NCI-H82 treated with DMSO at 0.1 percent for 48 hours (cell line): Measurements from ENCODE around the gene DHCR24.
"Not testable (repeated sequence)": the region's sequence is repeated elsewhere in the genome, so short reads cannot be mapped to it uniquely, and the experiment has no call there.

Experiments
- DNase-seq: peaks from one replicate; lab custom pipeline; 2025; ENCODE audit not compliant: unreplicated experiment; lab: John Stamatoyannopoulos, UW

Gene DHCR24, protein sequence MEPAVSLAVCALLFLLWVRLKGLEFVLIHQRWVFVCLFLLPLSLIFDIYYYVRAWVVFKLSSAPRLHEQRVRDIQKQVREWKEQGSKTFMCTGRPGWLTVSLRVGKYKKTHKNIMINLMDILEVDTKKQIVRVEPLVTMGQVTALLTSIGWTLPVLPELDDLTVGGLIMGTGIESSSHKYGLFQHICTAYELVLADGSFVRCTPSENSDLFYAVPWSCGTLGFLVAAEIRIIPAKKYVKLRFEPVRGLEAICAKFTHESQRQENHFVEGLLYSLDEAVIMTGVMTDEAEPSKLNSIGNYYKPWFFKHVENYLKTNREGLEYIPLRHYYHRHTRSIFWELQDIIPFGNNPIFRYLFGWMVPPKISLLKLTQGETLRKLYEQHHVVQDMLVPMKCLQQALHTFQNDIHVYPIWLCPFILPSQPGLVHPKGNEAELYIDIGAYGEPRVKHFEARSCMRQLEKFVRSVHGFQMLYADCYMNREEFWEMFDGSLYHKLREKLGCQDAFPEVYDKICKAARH

DNA sequence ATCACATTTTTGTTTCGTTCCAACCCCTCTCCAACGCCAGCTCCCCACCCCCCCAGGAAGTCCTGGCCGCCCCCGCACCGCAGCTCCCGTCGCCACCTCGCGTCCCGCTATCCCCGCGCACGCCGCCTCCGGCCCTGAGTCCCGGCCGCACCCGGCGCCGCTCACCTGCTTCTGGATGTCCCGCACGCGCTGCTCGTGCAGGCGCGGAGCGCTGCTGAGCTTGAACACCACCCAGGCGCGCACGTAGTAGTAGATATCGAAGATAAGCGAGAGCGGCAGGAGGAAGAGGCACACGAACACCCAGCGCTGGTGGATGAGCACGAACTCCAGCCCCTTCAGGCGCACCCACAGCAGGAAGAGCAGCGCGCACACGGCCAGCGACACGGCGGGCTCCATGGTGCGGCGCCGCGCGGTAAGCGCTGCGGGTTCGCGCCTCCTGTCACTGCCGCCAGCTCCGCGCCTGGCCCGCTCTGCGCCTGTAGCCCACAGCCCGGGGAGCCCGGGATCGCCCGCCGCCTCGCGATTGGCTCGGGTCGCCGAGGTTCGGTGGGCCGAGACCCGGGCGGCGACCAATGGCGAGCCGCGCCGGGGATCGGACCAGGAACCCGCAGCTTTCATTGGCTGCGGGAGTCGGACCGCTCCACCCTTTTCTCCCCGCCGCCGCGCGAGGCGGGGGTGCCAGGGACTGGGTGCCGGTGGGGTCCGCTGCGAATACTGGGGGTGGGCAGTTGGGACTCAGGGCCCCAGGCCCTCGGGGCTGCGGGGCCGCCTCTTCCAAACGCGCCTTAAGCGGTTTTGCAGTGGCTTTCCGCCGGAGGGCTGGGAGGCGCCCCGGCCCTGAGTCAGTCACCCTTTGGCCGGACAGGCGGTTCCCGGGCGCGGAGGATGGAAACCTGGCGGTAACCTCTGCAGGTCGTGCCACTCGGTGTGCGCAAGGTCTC is at the start of gene DHCR24:
Gene DHCR24, minus strand, starts transcription at position 472 of the 941 bp plus-strand sequence. Its CDS starts 76 bp downstream, at position 396.
- peak; percentile 77 for DNase-seq

DNA sequence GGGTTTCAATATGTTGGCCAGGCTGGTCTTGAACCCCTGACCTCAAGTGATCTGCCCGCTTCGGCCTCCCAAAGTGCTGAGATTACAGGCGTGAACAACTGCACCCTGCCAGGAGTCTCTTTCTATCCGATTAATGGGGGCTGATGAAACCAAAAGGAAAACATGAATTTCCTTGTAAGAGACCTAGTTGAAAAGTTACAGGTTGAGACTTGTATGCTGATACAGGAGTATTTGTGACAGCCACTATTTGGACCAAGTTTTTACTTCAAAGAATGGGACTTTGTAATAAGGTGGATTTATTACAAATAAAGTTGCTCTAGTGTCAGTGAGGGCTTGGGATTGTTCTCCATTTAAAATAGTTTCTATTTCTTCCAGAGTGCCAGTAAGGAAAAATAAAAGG is 49.8 kb upstream of the DHCR24 start:
- DNase-seq, result no peak

DNA sequence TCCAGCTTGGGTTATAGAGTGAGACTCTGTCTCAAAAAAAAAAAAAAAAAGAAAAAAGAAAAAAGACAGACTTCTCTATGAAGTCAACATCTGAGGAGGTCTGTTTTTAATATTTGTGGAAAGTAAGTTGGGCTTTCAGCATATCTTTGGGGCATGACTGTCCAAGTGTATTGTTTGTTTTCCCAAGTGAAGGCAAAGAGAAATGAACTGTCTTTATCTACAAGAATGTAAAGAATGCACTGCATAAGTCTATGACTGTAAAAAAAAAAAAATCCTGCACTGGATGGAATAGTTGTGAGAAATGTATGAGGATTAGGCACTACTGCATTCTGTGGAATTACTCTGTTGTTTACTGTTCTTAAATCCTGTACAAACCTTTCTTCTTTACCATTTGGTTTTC is 47.9 kb upstream of the DHCR24 start:
- no peak for DNase-seq

DNA sequence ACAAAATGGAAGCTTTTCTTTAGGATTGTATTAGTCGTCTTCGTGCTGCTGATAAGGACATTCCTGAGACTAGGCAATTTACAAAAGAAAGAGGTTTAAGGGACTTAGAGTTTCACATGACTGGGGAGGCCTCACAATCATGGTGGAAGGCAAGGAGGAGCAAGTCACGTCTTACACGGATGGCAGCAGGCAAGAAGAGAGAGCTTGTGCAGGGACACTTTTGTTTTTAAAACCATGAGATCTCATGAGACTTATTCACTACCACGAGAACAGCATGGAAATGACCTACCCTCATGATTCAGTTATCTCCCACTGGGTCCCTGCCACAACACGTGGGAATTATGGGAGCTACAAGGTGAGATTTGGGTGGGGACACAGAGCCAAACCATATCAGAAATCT is 47.1 kb upstream of the DHCR24 start:
- not testable (repeated sequence) for DNase-seq

DNA sequence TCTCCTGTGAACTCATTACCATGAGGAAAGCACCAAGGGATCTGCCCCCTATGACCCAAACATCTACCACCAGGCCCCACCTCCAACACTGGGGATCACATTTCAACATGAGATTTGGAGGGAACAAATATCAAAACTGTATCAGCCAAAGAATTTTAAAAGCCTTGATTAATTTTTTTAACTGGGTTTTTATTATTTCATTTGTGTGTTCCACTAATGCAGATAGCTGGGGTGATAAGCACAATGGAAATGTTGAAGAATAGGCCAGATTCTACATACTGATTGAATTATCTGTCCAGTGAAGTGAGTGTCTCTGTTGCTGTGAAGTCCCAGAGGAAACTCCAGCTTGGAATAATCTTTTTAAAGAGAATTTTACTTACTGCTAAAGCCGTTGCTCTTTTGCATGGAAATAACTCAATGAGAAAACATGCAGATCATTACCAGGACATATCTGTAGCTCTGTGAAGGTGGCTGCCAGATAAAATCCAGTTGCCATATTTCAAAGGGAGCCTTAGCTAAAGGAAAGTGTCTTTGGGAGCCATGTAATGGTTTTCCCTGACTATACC is 44.4 kb upstream of the DHCR24 start:
- DNase-seq, result no peak

DNA sequence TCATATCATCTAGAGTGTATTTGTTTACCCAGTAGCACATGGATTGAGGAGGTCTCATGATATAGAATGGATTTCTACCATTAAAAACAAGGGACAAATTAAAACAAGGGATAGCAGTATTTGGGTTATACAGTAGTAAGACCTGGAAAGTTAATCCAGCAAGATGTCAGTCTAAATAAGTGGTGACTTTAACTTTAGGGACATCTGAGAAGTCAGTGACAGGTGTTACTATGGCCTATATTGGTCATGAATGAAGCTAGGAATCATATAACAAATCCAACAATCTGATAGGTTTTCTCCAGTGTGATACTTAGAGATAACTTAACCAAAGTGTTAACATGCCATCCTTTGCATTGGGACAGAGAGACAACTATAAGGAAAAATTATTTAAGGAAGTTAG is 42.7 kb upstream of the DHCR24 start:
- no peak for DNase-seq

DNA sequence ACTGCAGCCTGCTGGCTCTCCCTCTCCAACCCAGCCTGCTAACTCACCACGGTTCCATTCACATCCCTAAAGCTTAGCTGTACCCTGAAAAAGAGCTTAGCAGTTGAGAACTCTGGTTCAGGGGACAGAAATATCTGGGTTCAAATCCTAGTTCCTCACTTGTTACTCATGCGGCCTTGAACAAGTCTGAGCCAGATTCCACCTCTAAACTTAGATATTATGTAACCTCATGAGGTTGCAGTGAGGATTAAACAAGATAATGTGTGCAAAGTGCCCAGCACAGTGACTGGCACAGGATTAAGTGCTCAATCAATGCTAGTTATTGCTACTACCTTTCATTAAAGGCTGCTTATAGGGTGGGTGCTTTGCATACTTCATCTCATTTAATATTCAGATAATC is 41.3 kb upstream of the DHCR24 start:
- DNase-seq, result peak; percentile 16

DNA sequence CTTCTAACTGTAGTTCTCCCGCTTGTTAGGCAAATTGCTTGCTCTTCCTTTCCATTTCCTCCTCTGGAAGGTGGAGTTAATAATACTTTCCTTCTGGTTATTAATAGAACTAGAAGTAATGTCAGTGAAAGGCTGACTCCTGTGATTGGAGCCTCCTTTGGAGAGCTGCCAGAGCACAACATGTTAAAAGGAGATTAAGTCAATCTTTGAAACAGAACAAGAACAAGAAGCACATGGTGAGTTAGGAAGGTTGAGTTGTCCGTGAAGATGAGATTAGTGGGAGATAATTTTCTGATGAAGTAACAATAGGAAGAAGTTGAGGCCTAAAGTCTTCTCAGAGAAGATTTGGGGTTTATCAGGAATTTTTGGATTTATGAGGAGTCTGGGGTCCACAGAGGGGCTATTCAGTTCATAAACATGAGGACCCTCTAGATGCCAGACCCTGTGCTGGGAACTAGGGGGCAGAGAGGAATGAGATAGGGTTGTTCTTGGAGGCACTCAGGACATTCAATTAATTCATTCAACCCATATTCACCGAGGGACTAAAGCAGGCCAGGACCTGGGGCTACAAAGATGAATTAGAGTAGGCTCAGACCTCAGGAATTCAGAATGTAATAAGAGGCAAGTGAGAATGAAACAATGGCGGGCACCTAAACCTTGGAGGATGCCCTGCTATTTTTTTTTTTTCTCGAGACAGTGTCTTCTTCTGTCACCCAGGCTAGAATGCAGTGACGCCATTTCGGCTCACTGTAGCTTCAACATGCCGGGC is 40.7 kb upstream of the DHCR24 start:
- DNase-seq, result peak; percentile 90

DNA sequence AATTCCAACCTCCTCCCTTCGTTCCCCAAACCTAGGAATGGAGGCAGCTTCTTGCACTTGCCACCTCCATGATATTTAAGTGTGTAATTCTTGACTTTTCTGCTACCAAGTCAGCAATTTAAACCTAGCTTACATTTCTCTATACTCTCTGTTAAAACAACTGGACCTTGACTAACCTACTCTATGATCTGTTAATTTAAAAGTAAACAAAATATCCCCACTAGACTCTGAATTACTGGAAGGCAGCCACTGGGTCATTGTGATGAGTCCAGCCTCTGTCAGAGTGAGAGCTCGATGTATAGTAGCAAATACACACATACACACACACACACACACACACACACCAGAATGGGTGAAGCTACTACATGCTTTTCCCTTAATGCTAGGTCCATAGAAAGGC is 40.0 kb upstream of the DHCR24 start:
- DNase-seq, result no peak

DNA sequence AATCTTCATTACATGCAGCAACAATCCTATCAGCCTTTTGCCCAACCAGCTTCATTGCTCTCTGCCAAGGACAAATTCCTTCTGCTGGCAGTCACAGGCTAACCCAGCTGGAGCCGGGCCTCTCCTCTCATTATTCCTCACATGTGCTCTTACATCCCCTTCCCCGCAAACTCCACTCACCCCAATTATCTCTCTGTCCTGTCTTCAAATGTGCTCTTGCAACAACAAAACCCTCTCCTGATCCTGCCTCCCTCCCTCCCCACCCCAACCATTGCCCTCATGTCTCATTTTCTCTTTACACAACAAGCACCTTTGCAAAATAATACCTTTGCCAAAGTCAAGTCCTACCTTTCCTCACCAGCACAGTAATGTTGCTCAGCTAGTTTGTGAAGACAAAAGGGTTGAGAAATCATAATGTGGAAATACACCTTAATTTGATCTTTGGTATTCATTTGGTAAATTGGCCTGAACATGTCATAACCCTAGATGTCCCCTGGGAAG is 36.0 kb upstream of the DHCR24 start:
- DNase-seq, result peak; percentile 11

DNA sequence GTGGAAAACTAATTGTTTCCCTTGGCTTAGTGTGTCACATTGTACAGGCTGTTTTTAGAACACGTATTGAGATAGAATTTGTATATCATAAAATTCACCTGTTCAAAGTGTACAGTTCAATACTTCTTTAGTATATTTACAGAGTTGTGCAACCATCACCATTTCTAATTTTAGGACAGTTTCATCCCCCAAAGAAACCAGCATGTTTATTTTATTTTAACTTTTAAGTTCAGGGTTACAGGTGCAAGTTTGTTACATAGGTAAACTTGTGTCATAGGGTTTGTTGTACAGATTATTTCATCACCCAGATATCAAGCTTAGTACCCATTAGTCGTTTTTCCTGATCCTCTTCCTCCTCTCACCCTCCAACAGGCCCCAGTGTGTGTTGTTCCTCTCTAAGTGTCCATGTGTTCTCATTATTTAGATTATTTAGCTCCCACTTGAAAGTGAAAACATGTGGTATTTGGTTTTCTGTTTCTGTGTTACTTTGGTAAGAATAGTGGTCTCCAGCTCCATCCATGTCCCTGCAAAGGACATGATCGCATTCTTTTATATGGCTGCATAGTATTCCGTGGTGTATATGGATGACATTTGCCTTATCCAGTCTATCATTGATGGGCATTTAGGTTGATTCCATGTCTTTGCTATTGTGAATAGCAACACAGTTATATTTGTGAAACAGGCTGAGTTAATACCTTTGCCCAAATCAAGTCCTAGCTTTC is 35.2 kb upstream of the DHCR24 start:
- DNase-seq, result no peak

DNA sequence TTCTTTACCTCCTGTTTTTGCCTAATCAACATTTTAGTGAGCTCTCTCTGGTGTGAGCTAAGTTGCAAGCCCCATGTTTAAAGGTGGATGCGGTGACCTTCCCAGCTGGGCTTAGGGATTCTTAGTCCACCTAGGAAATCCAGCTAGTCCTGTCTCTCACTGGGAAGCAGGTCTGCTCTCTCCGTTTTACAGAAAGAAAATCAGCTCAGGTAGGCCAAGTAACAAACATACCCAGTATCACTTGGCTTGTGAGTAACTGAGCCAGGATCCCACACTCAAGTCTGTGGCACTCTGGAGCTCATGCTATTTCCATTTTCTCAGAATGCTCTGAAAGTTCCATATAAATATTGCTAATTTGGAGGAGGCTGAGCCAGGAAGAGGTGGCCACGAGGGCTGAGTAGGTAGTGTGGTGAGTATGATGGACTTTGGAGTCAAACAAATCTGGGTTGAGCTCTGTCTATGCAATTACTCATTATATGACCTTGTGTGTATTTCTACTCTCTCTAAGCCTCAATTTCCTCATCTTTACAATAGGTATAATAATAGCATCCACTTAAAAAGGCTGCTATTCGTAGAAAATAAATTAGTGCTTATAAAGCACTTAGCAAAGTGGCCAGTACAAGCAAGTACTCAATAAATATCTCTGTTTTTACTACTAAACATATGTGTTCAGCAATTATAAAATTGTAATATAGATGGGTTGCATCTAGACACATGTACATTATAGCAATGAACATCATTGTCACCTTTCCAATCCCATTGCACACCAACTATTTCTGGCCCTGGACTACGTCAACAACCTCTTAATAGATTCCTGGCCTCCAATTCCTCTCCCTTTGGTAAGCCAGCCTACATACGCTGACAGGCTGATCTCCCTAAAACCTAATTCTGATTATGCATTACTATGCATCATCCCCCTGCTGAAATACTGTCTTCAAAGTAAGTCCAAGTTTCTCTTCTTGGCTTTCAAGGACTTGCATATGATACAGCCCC is 32.7 kb upstream of the DHCR24 start:
- DNase-seq, result no peak

DNA sequence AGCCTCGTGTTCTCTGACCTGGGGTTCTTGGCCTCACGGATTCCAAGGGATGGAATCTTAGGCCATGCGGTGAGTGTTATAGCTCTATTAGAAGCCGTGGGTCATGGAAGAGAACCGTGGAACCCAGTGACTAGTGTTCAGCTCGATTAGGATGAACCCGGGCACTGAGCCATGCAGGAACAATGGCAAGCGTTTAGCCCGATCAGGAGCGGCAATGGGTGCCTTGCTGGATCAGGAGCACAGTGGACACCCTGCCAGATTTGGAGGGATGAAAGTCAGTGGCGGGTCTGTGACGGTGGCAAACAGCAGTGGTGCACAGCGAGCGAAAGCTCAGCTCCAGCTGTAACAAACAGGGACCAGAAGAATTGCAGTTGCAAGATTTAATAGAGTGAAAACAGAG is 24.1 kb upstream of the DHCR24 start:
- DNase-seq, result not testable (repeated sequence)

DNA sequence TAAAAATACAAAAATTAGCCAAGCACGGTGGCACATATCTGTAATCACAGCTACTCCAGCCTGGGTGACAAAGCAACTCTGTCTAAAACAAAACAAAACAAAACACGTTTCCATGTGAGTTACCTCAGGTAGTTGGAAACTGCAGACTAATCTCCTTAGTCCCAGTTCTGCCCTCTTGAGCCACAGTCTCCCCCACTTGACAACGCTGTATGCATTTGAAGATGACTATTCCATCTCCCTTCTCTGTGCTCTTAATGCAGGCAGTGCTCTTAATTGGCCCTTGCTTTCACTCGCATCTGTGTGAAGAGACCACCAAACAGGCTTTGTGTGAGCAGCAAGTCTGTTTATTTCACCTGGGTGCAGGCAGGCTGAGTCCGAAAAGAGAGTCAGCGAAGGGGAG is 19.6 kb upstream of the DHCR24 start:
- no peak for DNase-seq

DNA sequence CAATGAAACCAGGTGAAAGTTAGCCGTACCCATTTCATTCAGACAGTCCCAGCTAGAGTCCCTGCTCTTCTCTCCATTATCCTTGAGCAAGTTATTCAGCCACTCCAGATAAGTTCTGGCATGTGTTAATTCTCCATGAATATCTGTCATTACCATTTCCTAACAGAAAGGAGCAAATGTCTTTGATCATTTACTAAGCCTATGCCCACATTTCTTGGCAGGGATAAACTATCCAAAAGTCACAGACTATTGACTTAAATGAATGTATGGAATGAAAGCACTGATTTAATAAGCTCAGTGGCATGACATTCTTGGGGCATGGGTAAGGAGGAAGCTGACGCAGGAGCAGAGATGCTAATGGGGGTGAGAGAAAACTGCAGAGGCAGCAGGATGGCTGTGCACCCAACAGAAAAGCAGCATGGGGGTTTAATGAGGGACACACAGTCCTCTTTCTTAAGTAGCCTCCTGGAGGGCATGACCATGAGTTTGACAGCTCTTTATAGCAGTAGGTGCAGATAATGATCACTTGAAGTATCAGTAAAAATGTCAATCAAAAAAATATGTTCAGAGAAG is 17.6 kb upstream of the DHCR24 start:
- DNase-seq, result no peak

DNA sequence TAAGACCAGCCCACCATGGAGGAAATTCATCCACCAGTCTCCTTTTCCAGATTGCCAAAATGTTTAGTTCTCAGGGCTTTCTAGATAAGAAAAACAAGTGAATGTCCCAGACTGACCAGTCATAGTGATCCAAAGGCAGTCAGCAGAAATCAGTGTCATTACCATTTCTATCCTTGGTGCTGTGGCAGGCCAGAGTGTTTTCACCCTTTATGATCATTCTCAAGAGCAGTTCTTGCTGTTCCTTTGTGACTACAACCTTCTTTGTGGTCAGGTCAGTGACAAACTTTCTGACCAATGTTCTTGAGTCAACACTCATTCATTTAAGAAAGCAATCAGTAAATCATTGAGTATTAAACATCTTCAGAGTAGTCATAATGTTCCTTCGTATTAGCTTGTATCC is 7.3 kb upstream of the DHCR24 start:
- DNase-seq, result no peak

DNA sequence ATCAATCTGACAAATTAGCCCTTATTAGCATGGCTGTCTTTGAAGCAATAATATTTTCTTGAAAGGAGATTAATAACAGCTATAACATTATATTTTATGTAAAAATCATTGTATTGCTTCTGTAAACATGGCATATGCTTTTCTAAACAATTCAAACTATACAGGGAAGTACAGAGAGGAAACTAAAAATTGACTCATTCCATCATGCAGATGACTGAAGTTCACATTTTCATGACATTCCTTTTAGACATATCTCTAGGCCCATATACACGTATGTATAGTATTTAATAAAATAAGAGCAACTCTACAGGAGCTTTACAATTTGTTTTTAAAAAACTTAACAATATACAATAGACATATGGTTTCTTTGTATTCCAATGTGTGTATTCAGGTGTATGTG is 5.6 kb upstream of the DHCR24 start:
- DNase-seq, result no peak

DNA sequence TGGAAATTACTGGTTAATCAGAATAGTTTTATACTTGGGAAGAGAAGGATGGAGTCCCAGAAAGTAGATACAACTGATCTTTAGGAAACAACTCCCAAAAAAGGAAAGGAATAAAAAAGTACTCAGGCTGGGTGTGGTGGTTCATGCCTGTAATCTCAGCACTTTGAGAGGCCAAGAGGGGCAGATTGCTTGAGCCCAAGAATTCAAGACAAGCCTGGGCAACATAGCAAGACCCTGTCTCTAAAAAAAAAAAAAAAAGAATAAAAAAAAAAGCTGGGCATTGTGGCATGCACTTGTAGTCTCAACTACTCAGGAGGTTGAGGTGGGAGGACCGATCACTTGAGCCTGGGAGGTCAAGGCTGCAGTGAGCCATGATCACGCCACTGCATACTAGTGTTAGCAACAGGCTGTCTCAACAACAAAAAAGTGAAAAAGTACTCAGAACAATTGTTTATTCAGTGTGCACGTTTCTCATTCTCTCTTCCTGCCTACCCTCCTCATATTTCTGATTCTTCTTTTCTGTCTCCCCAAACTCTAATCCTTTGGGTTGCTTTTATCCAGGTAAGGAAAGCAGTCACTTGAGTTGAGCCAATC is 2.2 kb upstream of the DHCR24 start:
- DNase-seq, result no peak
